Measurements from ENCODE around the gene SLC7A6OS. TPM values are rescaled to one million over a fixed set of nuclear protein-coding genes. Genes with fewer than 3 reads are reported as not detected.
A peak's percentile ranks its signal among the peaks of the same experiment; 100 is the strongest.

The SLC7A6OS gene
- total RNA-seq, 2 experiments from 2014 or later, result 29.0 to 32.1 TPM

DNA sequence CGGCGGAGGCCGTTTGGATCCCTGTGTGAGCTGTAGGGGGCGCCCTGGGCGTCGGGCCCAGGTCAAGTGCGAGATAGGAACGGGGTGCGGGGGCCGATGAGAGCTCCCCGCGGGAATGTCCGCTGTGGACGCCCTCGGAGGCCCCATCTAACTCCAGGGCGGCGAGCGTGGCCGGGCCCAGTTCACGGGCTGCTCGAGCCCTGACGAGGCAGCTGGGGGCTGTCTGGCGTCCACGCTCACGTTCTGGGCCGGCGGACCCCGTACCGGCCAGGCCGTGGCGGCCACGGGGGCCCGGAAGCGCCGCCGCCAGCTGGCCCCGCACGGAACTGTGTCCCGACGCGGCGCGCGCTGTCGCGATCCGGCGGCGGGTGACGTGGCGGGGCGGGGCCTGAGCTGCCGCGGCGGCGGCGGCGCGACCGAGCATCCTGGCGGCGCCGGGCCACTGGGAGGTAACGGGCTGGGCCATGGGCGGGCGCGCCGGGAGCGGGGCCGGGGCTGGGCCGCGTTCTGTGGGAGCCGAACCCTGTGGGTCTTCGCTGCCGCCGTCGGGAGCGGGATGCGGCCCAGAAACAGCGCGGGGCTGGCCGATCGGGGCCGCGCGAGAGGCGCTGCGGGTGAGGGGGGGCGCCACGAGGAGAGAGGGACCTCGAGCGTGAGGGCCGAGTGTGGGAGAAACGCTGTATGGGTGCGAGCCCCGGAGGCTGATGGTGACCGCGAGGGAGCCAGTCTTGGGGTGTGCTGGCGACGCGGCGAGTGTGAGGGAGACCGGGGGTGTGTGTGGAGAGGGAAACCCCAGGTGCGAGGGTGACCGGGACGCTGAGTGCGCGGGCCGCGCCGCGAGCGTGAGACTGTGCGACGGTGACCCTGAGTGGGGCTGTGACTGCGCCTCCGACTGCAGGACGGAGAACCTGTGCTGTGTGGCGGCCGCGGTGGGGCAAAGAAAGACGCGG, 46.3 kb downstream of the SLC7A6OS start, which contains the start of gene SLC7A6:
SLC7A6 (plus strand) TSS at position 399 of the 950 bp plus-strand sequence. CDS start 10,201 bp downstream, outside the sequence.
- TF ChIP-seq, protein P1, sequence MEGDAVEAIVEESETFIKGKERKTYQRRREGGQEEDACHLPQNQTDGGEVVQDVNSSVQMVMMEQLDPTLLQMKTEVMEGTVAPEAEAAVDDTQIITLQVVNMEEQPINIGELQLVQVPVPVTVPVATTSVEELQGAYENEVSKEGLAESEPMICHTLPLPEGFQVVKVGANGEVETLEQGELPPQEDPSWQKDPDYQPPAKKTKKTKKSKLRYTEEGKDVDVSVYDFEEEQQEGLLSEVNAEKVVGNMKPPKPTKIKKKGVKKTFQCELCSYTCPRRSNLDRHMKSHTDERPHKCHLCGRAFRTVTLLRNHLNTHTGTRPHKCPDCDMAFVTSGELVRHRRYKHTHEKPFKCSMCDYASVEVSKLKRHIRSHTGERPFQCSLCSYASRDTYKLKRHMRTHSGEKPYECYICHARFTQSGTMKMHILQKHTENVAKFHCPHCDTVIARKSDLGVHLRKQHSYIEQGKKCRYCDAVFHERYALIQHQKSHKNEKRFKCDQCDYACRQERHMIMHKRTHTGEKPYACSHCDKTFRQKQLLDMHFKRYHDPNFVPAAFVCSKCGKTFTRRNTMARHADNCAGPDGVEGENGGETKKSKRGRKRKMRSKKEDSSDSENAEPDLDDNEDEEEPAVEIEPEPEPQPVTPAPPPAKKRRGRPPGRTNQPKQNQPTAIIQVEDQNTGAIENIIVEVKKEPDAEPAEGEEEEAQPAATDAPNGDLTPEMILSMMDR (IDR thresholded peaks at IDR 0.05), result peak; percentile 63
- Mint-ChIP-seq H3K36me3 (ENCODE audit: low read depth) (peaks cover 46% of the 10 kb centered on the region), H3K27ac (peak within 1 kb of the TSS; percentile 94), H3K27me3 (no peaks in the 10 kb centered on the region), H3K4me1 (ENCODE audit: low read depth) (peaks cover 62% of the 10 kb centered on the region), H3K9me3 (no peaks in the 10 kb centered on the region), H3K4me3 (peak within 1 kb of the TSS; percentile 98)
- Histone ChIP-seq H3K27me3 (ENCODE audit: control insufficient read depth in 1 of 2, insufficient read depth in 2 of 2, low read length in 2 of 2) (no peaks in the 10 kb centered on the region), H3K4me1 (ENCODE audit: insufficient read depth, low read length) (peaks cover 62% of the 10 kb centered on the region), H3K36me3 (ENCODE audit: insufficient read depth, low read length) (peaks cover 24% of the 10 kb centered on the region), H3K4me3 (ENCODE audit: low read length) (peak within 1 kb of the TSS; percentile 74), H3K27ac (ENCODE audit: low read depth in 1 of 2, low read length in 2 of 2) (peak within 1 kb of the TSS; percentile 96 to 99), H3K9me3 (ENCODE audit: control insufficient read depth in 1 of 2, insufficient read depth in 1 of 2, low read length in 2 of 2) (no peaks in the 10 kb centered on the region)
- ATAC-seq (ENCODE audit: poor library complexity) (peak; percentile 69), DNase-seq (peak; percentile 59 to 94 (median 76))
- ChIA-PET CTCF (interaction anchor here (0.6 to 5.8 kb wide), 15 partner anchors 10 to 246 kb away, joined by 3 to 278 read pairs (median 4); partner anchors contain the start of genes PLA2G15, PRMT7 and SLC7A6OS), POLR2A (interaction anchor here (0.6 to 5.1 kb wide), 19 partner anchors 8 to 185 kb away, joined by 3 to 151 read pairs (median 6); partner anchors contain the start of genes ESRP2, NFATC3, PLA2G15 and PRMT7)
- intact Hi-C loops (cut with DNase I, micrococcal nuclease), result loop anchor here (1.0 to 5.0 kb wide), 7 partner anchors 12 to 253 kb away; partner anchors contain the start of genes PRMT7 (in 1 of the 2) and SLC7A6OS (in 1 of the 2)

DNA sequence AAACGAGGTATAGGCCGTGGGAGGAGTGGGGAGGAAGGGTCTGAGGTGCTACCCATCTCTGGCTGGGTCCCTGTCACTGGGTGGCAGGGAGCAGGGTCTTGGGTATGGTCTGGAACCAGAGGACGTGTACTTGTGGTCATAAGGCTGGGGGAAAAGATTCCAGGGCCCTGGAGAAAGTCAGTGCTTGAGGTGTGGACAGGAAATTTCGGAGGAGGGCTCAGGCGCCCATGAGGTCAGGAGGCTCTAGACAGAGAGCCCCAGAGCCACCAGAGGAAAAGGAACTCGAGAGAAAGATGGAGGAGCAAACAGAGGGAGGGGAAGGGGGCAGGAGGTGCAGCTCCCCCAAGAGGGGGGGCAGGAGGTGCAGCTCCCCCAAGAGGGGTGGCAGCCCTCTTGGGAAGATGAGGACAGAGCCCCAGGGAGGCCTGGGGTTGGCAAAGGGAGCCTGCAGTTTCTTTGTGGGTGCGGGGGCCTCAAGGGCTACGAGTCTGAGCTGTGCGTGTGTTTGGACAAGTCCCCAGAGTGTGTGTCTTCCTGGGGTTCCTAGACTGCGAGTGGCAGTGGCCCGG, 47.1 kb downstream of the SLC7A6OS start:
- Mint-ChIP-seq H3K4me1 (ENCODE audit: low read depth) (peaks cover 56% of the 10 kb centered on the region), H3K36me3 (ENCODE audit: low read depth) (peaks cover 44% of the 10 kb centered on the region), H3K27ac (peak overlapping the region; percentile 94), H3K9me3 (no peaks in the 10 kb centered on the region), H3K4me3 (peak overlapping the region; percentile 98), H3K27me3 (no peaks in the 10 kb centered on the region)
- peaks cover 56% of the 10 kb centered on the region for H3K4me1 ChIP-seq (ENCODE audit: insufficient read depth, low read length)
- H3K4me3 ChIP-seq (ENCODE audit: low read length), result peak overlapping the region; percentile 74
- CTCF ChIA-PET, result interaction anchor here (0.6 to 5.8 kb wide), 15 partner anchors 11 to 246 kb away, joined by 3 to 278 read pairs (median 4); partner anchors contain the start of genes PLA2G15, PRMT7 and SLC7A6OS
- no peaks in the 10 kb centered on the region for H3K9me3 ChIP-seq (ENCODE audit: control insufficient read depth in 1 of 2, insufficient read depth in 1 of 2, low read length in 2 of 2)
- H3K36me3 ChIP-seq (ENCODE audit: insufficient read depth, low read length), result peaks cover 23% of the 10 kb centered on the region
- no peak for DNase-seq
- no peaks in the 10 kb centered on the region for H3K27me3 ChIP-seq (ENCODE audit: control insufficient read depth in 1 of 2, insufficient read depth in 2 of 2, low read length in 2 of 2)
- intact Hi-C loops (cut with DNase I, micrococcal nuclease), result loop anchor here (1.0 to 5.0 kb wide), 4 partner anchors 21 to 254 kb away; partner anchors contain the start of genes PRMT7 (in 1 of the 2) and SLC7A6OS (in 1 of the 2)
- H3K27ac ChIP-seq (ENCODE audit: low read depth in 1 of 2, low read length in 2 of 2), result peak overlapping the region; percentile 96 to 99
- TF ChIP-seq, protein P1 (IDR thresholded peaks at IDR 0.05), result no peak
- no peak for ATAC-seq (ENCODE audit: poor library complexity)
- POLR2A ChIA-PET, result interaction anchor here (0.6 to 5.1 kb wide), 19 partner anchors 9 to 184 kb away, joined by 3 to 151 read pairs (median 5); partner anchors contain the start of genes ESRP2, NFATC3, PLA2G15 and PRMT7

All from CD4-positive, alpha-beta T cell (primary cell).